ENCODE measurements around the gene NHLH2. TPM values are rescaled to one million over a fixed set of nuclear protein-coding genes. Genes with fewer than 3 reads are reported as not detected.

NHLH2 gene
- total RNA-seq (under 1 TPM in 1 of 4 donors, not detected in 3; 0.28 TPM), polyA plus RNA-seq (not detected)

DNA sequence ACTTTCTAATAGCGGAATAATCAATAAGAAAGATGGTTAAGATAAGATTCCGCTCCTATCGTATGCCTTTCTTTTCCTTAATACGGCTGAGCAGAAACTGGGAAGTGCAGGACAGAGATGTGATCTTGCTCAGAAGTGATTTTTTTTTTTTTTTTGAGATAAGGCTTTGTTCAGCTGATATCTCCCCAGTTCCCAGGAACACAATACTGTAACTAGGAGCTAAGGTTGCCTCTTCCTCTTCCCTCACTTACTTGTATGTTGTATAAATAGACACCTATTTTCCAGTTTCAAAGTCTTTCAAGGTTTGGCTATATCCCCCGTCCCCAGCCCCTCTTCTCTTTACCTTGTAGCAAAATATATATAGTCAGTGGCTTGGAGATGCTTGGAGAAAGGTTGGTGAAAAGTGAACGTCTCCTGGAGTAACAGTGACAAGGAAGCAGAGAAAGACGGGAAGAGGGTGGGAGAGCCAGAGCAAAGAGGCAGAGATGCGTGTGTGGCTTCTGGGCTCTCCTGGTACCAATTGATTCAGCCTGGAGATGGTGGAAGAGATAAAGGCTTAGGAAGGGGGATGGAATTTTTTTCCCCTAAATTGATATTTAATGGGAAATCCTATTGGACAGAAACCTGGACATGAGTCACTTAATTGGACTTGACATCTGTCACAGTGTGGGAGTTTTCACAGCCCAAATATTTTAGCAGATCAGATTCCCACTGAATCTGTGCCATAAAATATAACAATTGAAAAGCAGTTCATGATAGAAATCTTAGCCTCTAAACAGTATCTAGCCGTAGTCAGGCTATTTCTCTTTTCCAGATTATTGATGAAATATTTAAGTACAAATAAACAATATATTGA is at the start of gene NHLH2:
Gene NHLH2 (minus strand): TSS at position 522 of the 856 bp plus-strand sequence. CDS start 2,754 bp downstream, outside the sequence.
- intact Hi-C loops (cut with DNase I): no loop called here
- H3K27ac ChIP-seq: no peak within 1 kb of the TSS

DNA sequence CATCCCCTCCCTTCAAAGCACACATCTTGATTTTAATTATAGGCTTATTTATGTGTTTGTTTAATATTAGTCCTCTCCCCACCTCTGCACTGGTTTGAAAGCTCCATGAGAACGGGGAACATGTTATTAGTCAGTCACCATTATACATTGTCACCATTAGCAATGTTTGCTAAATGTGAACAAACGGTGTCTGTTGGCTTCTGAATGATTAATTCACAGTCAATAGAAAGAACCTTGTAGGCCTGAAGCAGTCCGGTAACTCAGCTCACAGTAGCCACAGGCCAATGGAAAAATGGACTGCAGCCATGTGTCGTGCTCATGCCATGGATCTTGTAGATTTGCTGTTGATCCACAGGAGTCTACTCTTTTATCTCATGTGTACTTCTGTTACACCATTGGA is 49.7 kb upstream of the NHLH2 start:
- H3K27me3 ChIP-seq: no peaks in the 10 kb centered on the region
- DNase-seq: no peak
- no peak overlapping the region for H3K27ac ChIP-seq
- WGBS, 2 donors: 70 to 76% methylated on average over 4 of the region's 4 CpGs
- intact Hi-C loops (cut with DNase I): no loop called here
- no peaks in the 10 kb centered on the region for H3K4me1 ChIP-seq
- no peaks in the 10 kb centered on the region for H3K36me3 ChIP-seq
- H3K9me3 ChIP-seq: no peaks in the 10 kb centered on the region
- no peak overlapping the region for H3K4me3 ChIP-seq
- no peak for TF ChIP-seq POLR2AphosphoS5 (IDR thresholded peaks at IDR 0.05)
- TF ChIP-seq, protein P1, sequence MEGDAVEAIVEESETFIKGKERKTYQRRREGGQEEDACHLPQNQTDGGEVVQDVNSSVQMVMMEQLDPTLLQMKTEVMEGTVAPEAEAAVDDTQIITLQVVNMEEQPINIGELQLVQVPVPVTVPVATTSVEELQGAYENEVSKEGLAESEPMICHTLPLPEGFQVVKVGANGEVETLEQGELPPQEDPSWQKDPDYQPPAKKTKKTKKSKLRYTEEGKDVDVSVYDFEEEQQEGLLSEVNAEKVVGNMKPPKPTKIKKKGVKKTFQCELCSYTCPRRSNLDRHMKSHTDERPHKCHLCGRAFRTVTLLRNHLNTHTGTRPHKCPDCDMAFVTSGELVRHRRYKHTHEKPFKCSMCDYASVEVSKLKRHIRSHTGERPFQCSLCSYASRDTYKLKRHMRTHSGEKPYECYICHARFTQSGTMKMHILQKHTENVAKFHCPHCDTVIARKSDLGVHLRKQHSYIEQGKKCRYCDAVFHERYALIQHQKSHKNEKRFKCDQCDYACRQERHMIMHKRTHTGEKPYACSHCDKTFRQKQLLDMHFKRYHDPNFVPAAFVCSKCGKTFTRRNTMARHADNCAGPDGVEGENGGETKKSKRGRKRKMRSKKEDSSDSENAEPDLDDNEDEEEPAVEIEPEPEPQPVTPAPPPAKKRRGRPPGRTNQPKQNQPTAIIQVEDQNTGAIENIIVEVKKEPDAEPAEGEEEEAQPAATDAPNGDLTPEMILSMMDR (IDR thresholded peaks at IDR 0.05): no peak
- no peak for TF ChIP-seq POLR2A (IDR thresholded peaks at IDR 0.05)
- TF ChIP-seq EP300 (IDR thresholded peaks at IDR 0.05): no peak

More for the DNA sequence above, at the start of gene NHLH2:
- no peak for TF ChIP-seq POLR2A (IDR thresholded peaks at IDR 0.05)
- no peak for TF ChIP-seq POLR2AphosphoS5 (IDR thresholded peaks at IDR 0.05)
- TF ChIP-seq, protein P1 (IDR thresholded peaks at IDR 0.05): no peak
- no peak for TF ChIP-seq EP300 (IDR thresholded peaks at IDR 0.05)
- 32 to 33% methylated on average over 9 of the region's 9 CpGs for WGBS, 2 donors
- Histone ChIP-seq H3K4me1 (peaks cover 0 to 24% (median 23%) of the 10 kb centered on the region in 4 donors), H3K9me3 (no peaks in the 10 kb centered on the region), H3K36me3 (no peaks in the 10 kb centered on the region), H3K27me3 (peaks cover 36 to 85% (median 47%) of the 10 kb centered on the region in 3 donors), H3K4me3 (no peak within 1 kb of the TSS)
- no peak for DNase-seq

DNA sequence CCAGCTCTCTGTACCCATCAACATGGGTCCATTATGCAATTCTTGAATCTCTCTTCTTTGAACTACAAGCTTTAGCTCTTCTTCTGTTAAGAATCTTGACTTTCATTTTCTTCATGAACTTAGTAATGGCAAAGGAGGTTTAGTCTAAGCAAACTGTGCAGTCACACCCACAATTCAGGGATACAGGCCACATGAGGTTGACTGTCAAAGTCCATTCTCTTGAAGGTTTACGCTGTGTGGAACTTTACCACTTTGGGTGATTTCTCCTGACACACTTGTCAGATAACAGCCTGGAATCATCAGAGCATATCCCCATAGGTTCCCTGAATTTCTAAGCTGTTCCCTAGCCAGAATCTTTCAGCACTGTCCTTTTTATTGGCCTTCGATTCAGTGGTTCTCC is 48.0 kb upstream of the NHLH2 start:
- Histone ChIP-seq H3K36me3 (no peaks in the 10 kb centered on the region), H3K4me1 (no peaks in the 10 kb centered on the region), H3K4me3 (no peak overlapping the region), H3K9me3 (no peaks in the 10 kb centered on the region), H3K27me3 (no peaks in the 10 kb centered on the region), H3K27ac (no peak overlapping the region)
- DNase-seq: no peak
- WGBS, 2 donors: 47 to 72% methylated on average over 2 of the region's 2 CpGs
- intact Hi-C loops (cut with DNase I): no loop called here
- TF ChIP-seq, protein P1 (IDR thresholded peaks at IDR 0.05): no peak
- TF ChIP-seq POLR2A (IDR thresholded peaks at IDR 0.05): no peak
- no peak for TF ChIP-seq EP300 (IDR thresholded peaks at IDR 0.05)
- TF ChIP-seq POLR2AphosphoS5 (IDR thresholded peaks at IDR 0.05): no peak

DNA sequence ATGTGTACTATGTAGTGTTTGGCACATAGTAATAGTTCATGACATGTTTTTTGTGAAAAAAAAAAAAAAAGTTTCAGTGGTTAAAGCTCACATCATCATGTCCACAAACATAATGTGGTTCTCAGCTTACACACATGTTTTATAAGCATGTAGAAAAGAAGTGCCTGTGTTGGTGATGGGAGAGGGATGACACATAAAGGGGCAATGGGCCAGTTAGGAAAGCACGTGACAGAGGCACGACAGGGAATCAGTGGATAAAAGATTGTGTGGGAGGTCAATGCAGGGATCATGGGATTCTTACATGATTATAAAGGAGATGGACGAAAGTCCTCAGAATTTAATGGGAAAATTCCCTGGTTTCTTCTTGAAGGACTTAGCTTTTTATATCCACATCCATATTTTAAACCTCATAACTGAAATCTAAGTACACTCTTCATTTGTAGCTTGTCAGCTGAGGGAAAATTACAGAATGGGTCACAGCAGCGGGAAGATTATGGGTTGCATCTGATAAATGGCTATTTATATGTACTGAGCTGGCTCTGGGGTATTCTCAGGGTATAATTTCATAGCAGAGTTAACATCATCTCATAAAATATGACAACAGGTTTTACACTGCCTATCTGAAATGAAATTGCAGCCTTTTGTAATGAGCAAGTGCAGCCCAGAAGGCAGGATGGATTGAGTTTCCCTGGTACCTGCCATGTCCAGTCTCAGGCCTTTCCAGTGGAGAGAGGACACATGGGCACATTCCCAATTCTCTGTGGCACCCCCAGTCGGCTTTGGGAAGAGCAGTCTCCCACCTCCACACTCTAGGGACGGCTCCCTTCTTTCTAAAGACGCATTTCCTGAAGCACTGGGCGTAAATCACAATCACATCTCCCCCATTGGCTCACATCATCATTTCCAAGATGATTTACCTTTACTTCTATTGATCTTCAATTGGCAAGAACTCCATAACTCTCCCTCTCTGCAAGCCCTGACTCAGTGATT is 42.3 kb upstream of the NHLH2 start:
- Histone ChIP-seq H3K27me3 (peaks cover 0 to 5% (median 0%) of the 10 kb centered on the region in 3 donors), H3K4me3 (no peak overlapping the region), H3K4me1 (no peaks in the 10 kb centered on the region), H3K27ac (no peak overlapping the region), H3K9me3 (no peaks in the 10 kb centered on the region), H3K36me3 (no peaks in the 10 kb centered on the region)
- TF ChIP-seq, protein P1 (IDR thresholded peaks at IDR 0.05): no peak
- no peak for TF ChIP-seq POLR2A (IDR thresholded peaks at IDR 0.05)
- no peak for TF ChIP-seq EP300 (IDR thresholded peaks at IDR 0.05)
- TF ChIP-seq POLR2AphosphoS5 (IDR thresholded peaks at IDR 0.05): no peak
- WGBS, 2 donors: 81 to 83% methylated on average over 8 of the region's 8 CpGs
- no peak for DNase-seq
- intact Hi-C loops (cut with DNase I): no loop called here

All from sigmoid colon (tissue), 7 donors.